Suppressor macrophage treated with lipopolysaccharide for 4 hours (primary cell): ENCODE data around the gene SMARCD2.

Experiments used
- DNase-seq: peaks from one replicate; pipeline ENCODE4 v3.0.0-alpha.2; 2020

Gene SMARCD2

GRCh38 chr17:63830904-63831491 is 11.5 kb downstream of the SMARCD2 start:
- DNase-seq, result no peak

GRCh38 chr17:63830278-63830677 is 12.2 kb downstream of the SMARCD2 start:
- DNase-seq, result no peak

GRCh38 chr17:63828936-63829335 is 13.5 kb downstream of the SMARCD2 start:
- DNase-seq, result no peak

- no peak for DNase-seq
These were observed 14.7 kb downstream of the SMARCD2 start for GRCh38 chr17:63827801-63828221.

- DNase-seq, result peak; percentile 97
These were observed 15.3 kb downstream of the SMARCD2 start, which contains the start of the genes FTSJ3 and PSMC5 for GRCh38 chr17:63827002-63827800. TSS of gene FTSJ3 (minus strand) at chr17:63827663. CDS start at chr17:63826902, 761 bp downstream. TSS of gene PSMC5 (plus strand) at chr17:63827431. CDS start at chr17:63827491, 60 bp downstream.

GRCh38 chr17:63826468-63827001 is 15.9 kb downstream of the SMARCD2 start:
- peak; percentile 27 for DNase-seq

- no peak for DNase-seq
These were observed 18.1 kb downstream of the SMARCD2 start for GRCh38 chr17:63824362-63824761.

- no peak for DNase-seq
These were observed 18.7 kb downstream of the SMARCD2 start for GRCh38 chr17:63823659-63824331.

GRCh38 chr17:63822537-63822936 is 19.9 kb downstream of the SMARCD2 start:
- DNase-seq, result no peak

- DNase-seq, result no peak
These were observed 20.7 kb downstream of the SMARCD2 start for GRCh38 chr17:63821804-63822203.

GRCh38 chr17:63820963-63821561 is 21.4 kb downstream of the SMARCD2 start:
- DNase-seq, result no peak

GRCh38 chr17:63819585-63820537 is 22.6 kb downstream of the SMARCD2 start:
- no peak for DNase-seq

GRCh38 chr17:63819131-63819530 is 23.4 kb downstream of the SMARCD2 start:
- no peak for DNase-seq

GRCh38 chr17:63817736-63818385 is 24.6 kb downstream of the SMARCD2 start:
- DNase-seq, result no peak

GRCh38 chr17:63816669-63817068 is 25.8 kb downstream of the SMARCD2 start:
- no peak for DNase-seq

GRCh38 chr17:63816123-63816522 is 26.4 kb downstream of the SMARCD2 start:
- DNase-seq, result no peak

- DNase-seq, result no peak
These were observed 32.5 kb downstream of the SMARCD2 start for GRCh38 chr17:63809970-63810369.

- no peak for DNase-seq
These were observed 36.9 kb downstream of the SMARCD2 start for GRCh38 chr17:63805591-63805990.

- no peak for DNase-seq
These were observed 38.2 kb downstream of the SMARCD2 start for GRCh38 chr17:63804328-63804727.

- DNase-seq, result no peak
These were observed 41.7 kb downstream of the SMARCD2 start for GRCh38 chr17:63800783-63801182.

- no peak for DNase-seq
These were observed 43.8 kb downstream of the SMARCD2 start for GRCh38 chr17:63798572-63799106.
